ENCODE data around the gene NTN1. TPM values are rescaled to one million over a fixed set of nuclear protein-coding genes. Genes with fewer than 3 reads are reported as not detected.
"Not testable (repeated sequence)": the region's sequence is repeated elsewhere in the genome, so short reads cannot be mapped to it uniquely, and the experiment has no call there.

NTN1 gene
- total RNA-seq, 1 donor from 2014 or later = 29.6 TPM

GRCh38 chr17:9105068-9105868 is 84.0 kb downstream of the NTN1 start:
- H3K27me3 ChIP-seq = no peaks in the 10 kb centered on the region
- no peaks in the 10 kb centered on the region for H3K36me3 ChIP-seq
- TF ChIP-seq, protein P1, sequence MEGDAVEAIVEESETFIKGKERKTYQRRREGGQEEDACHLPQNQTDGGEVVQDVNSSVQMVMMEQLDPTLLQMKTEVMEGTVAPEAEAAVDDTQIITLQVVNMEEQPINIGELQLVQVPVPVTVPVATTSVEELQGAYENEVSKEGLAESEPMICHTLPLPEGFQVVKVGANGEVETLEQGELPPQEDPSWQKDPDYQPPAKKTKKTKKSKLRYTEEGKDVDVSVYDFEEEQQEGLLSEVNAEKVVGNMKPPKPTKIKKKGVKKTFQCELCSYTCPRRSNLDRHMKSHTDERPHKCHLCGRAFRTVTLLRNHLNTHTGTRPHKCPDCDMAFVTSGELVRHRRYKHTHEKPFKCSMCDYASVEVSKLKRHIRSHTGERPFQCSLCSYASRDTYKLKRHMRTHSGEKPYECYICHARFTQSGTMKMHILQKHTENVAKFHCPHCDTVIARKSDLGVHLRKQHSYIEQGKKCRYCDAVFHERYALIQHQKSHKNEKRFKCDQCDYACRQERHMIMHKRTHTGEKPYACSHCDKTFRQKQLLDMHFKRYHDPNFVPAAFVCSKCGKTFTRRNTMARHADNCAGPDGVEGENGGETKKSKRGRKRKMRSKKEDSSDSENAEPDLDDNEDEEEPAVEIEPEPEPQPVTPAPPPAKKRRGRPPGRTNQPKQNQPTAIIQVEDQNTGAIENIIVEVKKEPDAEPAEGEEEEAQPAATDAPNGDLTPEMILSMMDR (IDR thresholded peaks at IDR 0.05) = no peak
- DNase-seq (ENCODE audit: low spot score in 2 of 2) = no peak
- no peaks in the 10 kb centered on the region for H3K9me3 ChIP-seq
- peak overlapping the region; percentile 65 to 80 for H3K27ac ChIP-seq
- peaks cover 4 to 9% of the 10 kb centered on the region in 2 donors for H3K4me1 ChIP-seq
- H3K4me3 ChIP-seq = no peak overlapping the region
- intact Hi-C loops (cut with DNase I) = no loop called here

DNA sequence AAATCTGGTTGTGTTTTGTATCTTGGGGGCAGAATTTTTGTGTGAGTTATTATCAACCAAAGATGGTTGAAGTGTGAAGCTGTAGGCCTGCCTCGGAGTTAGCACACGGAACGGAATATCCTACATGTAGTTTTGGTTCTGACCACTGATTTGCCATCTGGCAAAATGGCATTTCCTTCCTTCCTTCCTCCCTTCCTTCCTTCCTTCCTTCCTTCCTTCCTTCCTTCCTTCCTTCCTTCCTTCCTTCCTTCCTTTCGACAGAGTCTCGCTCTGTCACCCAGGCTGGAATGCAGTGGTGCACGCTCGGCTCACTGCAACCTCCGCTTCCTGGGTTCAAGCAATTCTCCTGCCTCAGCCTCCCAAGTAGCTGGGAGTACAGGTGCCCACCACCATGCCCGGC is 85.0 kb downstream of the NTN1 start:
- H3K9me3 ChIP-seq; H3K4me3 ChIP-seq; H3K36me3 ChIP-seq; H3K4me1 ChIP-seq; H3K27ac ChIP-seq; DNase-seq (ENCODE audit: low spot score in 2 of 2); intact Hi-C loops (cut with DNase I); H3K27me3 ChIP-seq: not testable (repeated sequence)

- Histone ChIP-seq H3K36me3 (no peaks in the 10 kb centered on the region), H3K9me3 (no peaks in the 10 kb centered on the region), H3K27me3 (no peaks in the 10 kb centered on the region), H3K4me3 (no peak overlapping the region), H3K4me1 (peaks cover 4 to 9% of the 10 kb centered on the region in 2 donors), H3K27ac (no peak overlapping the region)
- TF ChIP-seq, protein P1 (IDR thresholded peaks at IDR 0.05) = no peak
- intact Hi-C loops (cut with DNase I) = no loop called here
- no peak for DNase-seq (ENCODE audit: low spot score in 2 of 2)
Measured at GRCh38 chr17:9107527-9107926, 86.2 kb downstream of the NTN1 start.

GRCh38 chr17:9108146-9108545 is 86.8 kb downstream of the NTN1 start:
- TF ChIP-seq, protein P1 (IDR thresholded peaks at IDR 0.05) = no peak
- Histone ChIP-seq H3K9me3 (no peaks in the 10 kb centered on the region), H3K36me3 (no peaks in the 10 kb centered on the region), H3K27ac (peak overlapping the region in 1 of 2 donors; percentile 16), H3K4me1 (peaks cover 4 to 9% of the 10 kb centered on the region in 2 donors), H3K27me3 (no peaks in the 10 kb centered on the region), H3K4me3 (no peak overlapping the region)
- intact Hi-C loops (cut with DNase I) = no loop called here
- DNase-seq (ENCODE audit: low spot score in 2 of 2) = no peak

DNA sequence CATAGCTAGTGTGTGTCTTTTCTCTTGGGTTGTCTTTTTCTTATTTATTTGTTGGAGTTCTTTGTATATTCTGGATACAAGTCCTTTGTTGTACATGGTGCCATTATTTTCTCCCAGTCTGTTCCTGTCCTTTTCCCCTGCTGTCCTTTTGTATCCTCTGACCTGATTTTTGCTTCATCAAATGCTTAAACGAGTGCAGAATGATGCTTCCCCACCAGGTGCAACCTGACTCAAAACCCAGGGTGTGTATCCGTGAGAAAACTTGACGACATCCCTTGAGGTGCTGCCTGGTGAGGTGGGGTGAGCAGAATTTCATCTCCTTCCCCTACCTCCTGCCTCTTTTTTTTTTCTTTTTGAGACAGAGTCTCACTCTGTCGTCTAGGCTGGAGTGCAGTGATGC is 88.6 kb downstream of the NTN1 start:
- Histone ChIP-seq H3K9me3 (no peaks in the 10 kb centered on the region), H3K4me1 (peaks cover 2 to 6% of the 10 kb centered on the region in 2 donors), H3K27me3 (no peaks in the 10 kb centered on the region), H3K36me3 (no peaks in the 10 kb centered on the region), H3K4me3 (no peak overlapping the region), H3K27ac (no peak overlapping the region)
- TF ChIP-seq, protein P1 (IDR thresholded peaks at IDR 0.05) = no peak
- no peak for DNase-seq (ENCODE audit: low spot score in 2 of 2)
- intact Hi-C loops (cut with DNase I) = no loop called here

DNA sequence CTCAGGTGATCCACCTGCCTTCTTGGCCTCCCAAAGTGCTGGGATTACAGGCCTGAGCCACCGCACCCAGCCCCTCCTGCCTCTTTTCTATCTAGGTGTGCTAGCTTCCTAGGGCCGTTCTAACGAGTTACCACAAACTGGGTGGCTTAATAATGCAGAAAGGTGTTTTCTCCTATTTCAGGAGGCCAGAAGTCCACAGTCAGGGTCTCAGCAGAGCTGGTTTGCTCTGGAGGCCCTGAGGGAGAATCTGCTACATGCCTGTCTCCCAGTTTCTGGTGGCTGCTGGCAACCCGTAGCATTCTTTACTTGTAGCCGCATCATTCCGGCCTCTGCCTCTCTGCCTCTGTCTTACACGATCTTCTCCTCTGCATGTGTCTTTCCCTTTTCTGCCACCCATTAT is 89.2 kb downstream of the NTN1 start:
- H3K4me3 ChIP-seq = no peak overlapping the region
- peaks cover 0 to 2% of the 10 kb centered on the region in 2 donors for H3K4me1 ChIP-seq
- H3K27ac ChIP-seq = no peak overlapping the region
- no peak for DNase-seq (ENCODE audit: low spot score in 2 of 2)
- H3K27me3 ChIP-seq = no peaks in the 10 kb centered on the region
- H3K9me3 ChIP-seq = no peaks in the 10 kb centered on the region
- intact Hi-C loops (cut with DNase I) = no loop called here
- no peaks in the 10 kb centered on the region for H3K36me3 ChIP-seq
- TF ChIP-seq, protein P1 (IDR thresholded peaks at IDR 0.05) = no peak

Measured in ascending aorta (tissue), 2 donors.